DND-41 (cell line): ENCODE data around the gene DCTN3.

ENCODE experiments used
- ATAC-seq: fragments of 200-7000 bp; cut with Tn5 transposase; 3 replicates; pipeline ENCODE4 v1.9.1; 2021; ENCODE audit warnings: low read depth; ENCODE audit not compliant: insufficient read depth
- DNase-seq: peaks from one replicate; pipeline ENCODE4 v3.0.0-alpha.2; 2020
- H2AFZ ChIP-seq: 2 replicates; pipeline ENCODE4 v1.6.0; 2012; ENCODE audit warnings: low read depth, low read length
- H3K27ac ChIP-seq: 2 replicates; pipeline ENCODE4 v1.5.1; 2012; ENCODE audit warnings: low read length, inconsistent platforms
- H3K27me3 ChIP-seq: fragments of 200-600 bp; sonication (generic); 2 replicates; pipeline ENCODE4 v1.6.0; 2012; ENCODE audit warnings: low read length, mild to moderate bottlenecking, inconsistent platforms; ENCODE audit not compliant: insufficient read depth, poor library complexity
- H3K36me3 ChIP-seq: 2 replicates; pipeline ENCODE4 v1.5.1; 2012; ENCODE audit warnings: low read length, inconsistent platforms; ENCODE audit not compliant: insufficient read depth
- H3K4me1 ChIP-seq: 2 replicates; pipeline ENCODE4 v1.5.1; 2012; ENCODE audit warnings: mild to moderate bottlenecking, low read length; ENCODE audit not compliant: insufficient read depth
- H3K4me2 ChIP-seq: 2 replicates; pipeline ENCODE4 v1.6.0; 2012; ENCODE audit warnings: mild to moderate bottlenecking, moderate library complexity, low read length, inconsistent platforms; ENCODE audit not compliant: insufficient read depth
- H3K4me3 ChIP-seq, 2 experiments: fragments of 200-600 bp in 1 of 2; shearing (Covaris generic) in 1 of 2; 2 replicates each; pipeline ENCODE4 v1.5.1; 2012 to 2016; ENCODE audit warnings: inconsistent platforms in 2 of 2, low read length in 2 of 2, mild to moderate bottlenecking in 2 of 2, low read depth in 1 of 2, moderate library complexity in 1 of 2
- H3K79me2 ChIP-seq: 2 replicates; pipeline ENCODE4 v1.6.0; 2012; ENCODE audit warnings: low read length, inconsistent platforms; ENCODE audit not compliant: insufficient read depth
- H3K9ac ChIP-seq: 2 replicates; pipeline ENCODE4 v1.6.0; 2012; ENCODE audit warnings: low read depth, mild to moderate bottlenecking, inconsistent platforms, low read length, moderate library complexity
- H3K9me3 ChIP-seq: 2 replicates; pipeline ENCODE4 v1.5.1; 2012; ENCODE audit warnings: low read length, moderate library complexity, mild to moderate bottlenecking, inconsistent platforms; ENCODE audit not compliant: insufficient read depth, severe bottlenecking
- H4K20me1 ChIP-seq: 2 replicates; pipeline ENCODE4 v1.6.0; 2012; ENCODE audit warnings: low read length; ENCODE audit not compliant: insufficient read depth
- CTCF ChIP-seq: IDR thresholded peaks from 2 replicates; pipeline ENCODE4 v1.5.1; 2012; ENCODE audit warnings: borderline replicate concordance, low read length, moderate library complexity, mild to moderate bottlenecking; ENCODE audit not compliant: poor library complexity, severe bottlenecking; ENCODE audit errors: extremely low read depth
- EZH2 ChIP-seq: IDR thresholded peaks from 3 replicates; pipeline ENCODE4 v1.6.1; 2012; ENCODE audit warnings: borderline replicate concordance, low read depth, mild to moderate bottlenecking, moderate library complexity, low read length, inconsistent platforms; ENCODE audit not compliant: severe bottlenecking

The DCTN3 gene

DNA sequence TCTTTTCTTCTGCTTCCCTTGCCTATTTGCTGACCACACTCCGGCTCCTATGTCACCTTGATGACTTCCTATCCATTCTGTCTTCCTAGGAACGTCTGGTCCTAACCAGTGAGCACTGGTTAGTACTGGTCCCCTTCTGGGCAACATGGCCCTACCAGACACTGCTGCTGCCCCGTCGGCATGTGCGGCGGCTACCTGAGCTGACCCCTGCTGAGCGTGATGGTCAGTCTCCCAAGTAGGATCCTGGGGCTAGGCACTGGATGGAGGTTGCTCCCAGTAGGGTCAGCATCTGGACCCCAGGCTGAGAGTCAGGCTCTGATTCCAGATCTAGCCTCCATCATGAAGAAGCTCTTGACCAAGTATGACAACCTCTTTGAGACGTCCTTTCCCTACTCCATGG lies 28.4 kb upstream of the DCTN3 start:
- no peak for TF ChIP-seq CTCF
- TF ChIP-seq EZH2 = no peak
- H4K20me1 ChIP-seq = 0 out of 2 replicates have a peak, but pooled peaks cover 3% of the 10 kb centered on the region
- no peaks in the 10 kb centered on the region for H3K9me3 ChIP-seq
- no peak overlapping the region for H3K9ac ChIP-seq
- H3K4me3 ChIP-seq = no peak overlapping the region
- ATAC-seq (no peak), DNase-seq (no peak)
- H3K4me2 ChIP-seq = no peak overlapping the region
- H3K79me2 ChIP-seq = peaks cover 16% of the 10 kb centered on the region
- H3K36me3 ChIP-seq = peaks cover 31% of the 10 kb centered on the region
- no peaks in the 10 kb centered on the region for H3K27me3 ChIP-seq
- peaks cover 26% of the 10 kb centered on the region for H3K4me1 ChIP-seq
- no peak overlapping the region for H3K27ac ChIP-seq
- H2AFZ ChIP-seq = no peak overlapping the region

- Histone ChIP-seq H3K36me3 (peaks cover 31% of the 10 kb centered on the region), H3K9ac (peak overlapping the region; percentile 77), H3K4me1 (peaks cover 26% of the 10 kb centered on the region), H2AFZ (peak overlapping the region; percentile 94; the same call in 1 of the 2 replicates), H3K27me3 (no peaks in the 10 kb centered on the region), H3K79me2 (peaks cover 16% of the 10 kb centered on the region), H3K4me2 (peak overlapping the region; percentile 98), H3K9me3 (no peaks in the 10 kb centered on the region), H3K27ac (peak overlapping the region; percentile 87), H3K4me3 (peak overlapping the region; percentile 59 to 96; a peak in 3 of 4 replicates), H4K20me1 (0 out of 2 replicates have a peak, but pooled peaks cover 3% of the 10 kb centered on the region)
- TF ChIP-seq EZH2 (no peak), CTCF (no peak)
- no peak for DNase-seq
- ATAC-seq = no peak
Observed at GRCh38 chr9:34647651-34648050, 27.4 kb upstream of the DCTN3 start.

GRCh38 chr9:34647084-34647403 lies 26.7 kb upstream of the DCTN3 start:
- Histone ChIP-seq H2AFZ (peak overlapping the region; percentile 94), H3K9ac (peak overlapping the region; percentile 77), H3K4me2 (peak overlapping the region; percentile 98), H3K79me2 (peaks cover 16% of the 10 kb centered on the region), H3K27me3 (no peaks in the 10 kb centered on the region), H3K4me3 (peak overlapping the region; percentile 59 to 96; a peak in 3 of 4 replicates), H4K20me1 (0 out of 2 replicates have a peak, but pooled peaks cover 3% of the 10 kb centered on the region), H3K27ac (peak overlapping the region; percentile 87), H3K36me3 (peaks cover 31% of the 10 kb centered on the region), H3K4me1 (peaks cover 26% of the 10 kb centered on the region), H3K9me3 (no peaks in the 10 kb centered on the region)
- TF ChIP-seq CTCF (no peak), EZH2 (no peak)
- ATAC-seq (no peak; the same call in 2 of the 3 replicates), DNase-seq (no peak)
